GM21526 (cell line): Measurements from ENCODE around the gene ELF1.
"Not testable (repeated sequence)": the region's sequence is repeated elsewhere in the genome, so short reads cannot be mapped to it uniquely, and the experiment has no call there.

Source experiments
- ATAC-seq: cut with Tn5 transposase; IDR thresholded peaks from one replicate; pipeline ENCODE4 v1.9.1; 2021; ENCODE audit warnings: moderate library complexity; ENCODE audit not compliant: unreplicated experiment, low FRiP score

The ELF1 gene

DNA sequence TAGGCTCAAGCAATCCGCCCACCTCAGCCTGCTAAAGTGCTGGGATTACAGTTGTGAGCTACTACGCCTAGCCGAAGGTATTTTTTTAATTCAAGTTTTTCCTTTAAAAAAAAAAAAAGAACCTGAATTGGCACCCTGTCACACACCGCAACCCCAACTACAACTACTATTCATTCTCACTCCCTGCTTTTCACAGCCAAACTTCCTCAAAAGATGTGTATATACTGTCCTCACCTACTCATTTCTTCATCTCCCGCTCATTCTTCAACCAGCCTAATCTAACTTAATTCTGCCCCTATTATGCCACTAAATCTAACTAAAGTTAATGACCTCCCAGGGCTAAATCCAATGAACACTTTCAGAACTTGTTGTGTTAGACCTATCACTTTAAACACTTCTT lies 29.5 kb upstream of the ELF1 start:
- no peak for ATAC-seq

DNA sequence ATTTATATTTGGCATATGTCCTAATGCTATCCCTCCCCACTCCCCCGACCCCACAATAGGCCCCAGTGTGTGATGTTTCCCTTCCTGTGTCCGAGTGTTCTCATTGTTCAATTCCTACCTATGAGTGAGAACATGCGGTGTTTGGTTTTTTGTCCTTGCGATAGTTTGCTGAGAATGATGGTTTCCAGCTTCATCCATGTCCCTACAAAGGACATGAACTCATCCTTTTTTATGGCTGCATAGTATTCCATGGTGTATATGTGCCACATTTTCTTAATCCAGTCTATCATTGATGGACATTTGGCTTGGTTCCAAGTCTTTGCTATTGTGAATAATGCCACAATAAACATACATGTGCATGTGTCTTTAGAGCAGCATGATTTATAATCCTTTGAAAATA lies 23.3 kb upstream of the ELF1 start:
- not testable (repeated sequence) for ATAC-seq

DNA sequence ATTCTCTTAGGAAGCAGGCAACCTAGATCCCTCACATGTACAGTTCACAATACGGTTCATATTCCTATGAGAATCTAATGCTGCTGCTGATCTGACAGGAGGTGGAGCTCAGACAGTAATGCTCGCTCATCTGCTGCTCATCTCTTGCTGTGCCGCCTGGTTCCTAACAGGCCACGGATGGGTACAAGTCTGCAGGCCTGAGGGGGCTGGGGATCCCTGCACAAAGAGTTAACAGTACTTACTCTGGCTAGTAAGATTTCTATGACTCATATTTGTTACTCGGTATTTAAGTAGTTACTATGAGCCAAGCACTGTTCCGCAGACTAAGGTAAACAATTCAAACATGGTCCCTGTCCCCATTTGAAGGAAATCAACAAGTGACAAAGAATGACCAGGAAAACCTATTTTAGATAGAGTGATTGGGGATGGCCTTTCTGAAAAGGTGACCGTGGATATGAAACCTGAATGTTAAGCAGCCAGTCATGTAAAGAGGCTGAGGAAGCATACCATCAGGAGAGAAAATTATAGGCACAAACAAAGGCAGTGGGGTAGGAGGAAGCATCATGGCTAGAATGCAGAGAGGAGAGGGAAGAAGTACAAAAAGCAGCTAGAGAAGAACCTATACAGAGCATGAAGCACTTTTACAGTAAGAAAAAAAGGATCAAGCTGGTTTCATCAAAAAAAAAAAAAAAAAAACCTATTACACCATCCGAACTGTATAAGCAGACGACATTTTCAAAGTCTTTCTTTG lies 21.6 kb upstream of the ELF1 start:
- ATAC-seq, result no peak

DNA sequence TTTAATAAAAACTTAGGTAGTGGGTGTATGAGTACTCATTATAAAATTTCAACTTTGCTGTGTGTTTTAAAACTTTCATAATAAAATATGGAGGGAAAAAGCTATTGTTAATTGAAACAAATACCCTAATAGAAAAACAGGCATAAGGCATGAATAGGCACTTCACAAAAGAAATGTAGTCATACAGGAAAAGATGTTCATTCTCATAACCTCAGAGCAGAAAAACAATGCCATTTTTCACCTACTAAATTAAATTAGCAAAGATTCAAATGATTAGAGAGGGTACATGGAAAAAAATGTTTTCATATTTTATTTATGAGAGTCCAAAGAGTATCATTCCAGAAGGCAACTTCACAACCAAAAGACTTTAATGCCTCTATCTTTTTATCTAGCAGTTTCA lies 20.6 kb upstream of the ELF1 start:
- no peak for ATAC-seq

DNA sequence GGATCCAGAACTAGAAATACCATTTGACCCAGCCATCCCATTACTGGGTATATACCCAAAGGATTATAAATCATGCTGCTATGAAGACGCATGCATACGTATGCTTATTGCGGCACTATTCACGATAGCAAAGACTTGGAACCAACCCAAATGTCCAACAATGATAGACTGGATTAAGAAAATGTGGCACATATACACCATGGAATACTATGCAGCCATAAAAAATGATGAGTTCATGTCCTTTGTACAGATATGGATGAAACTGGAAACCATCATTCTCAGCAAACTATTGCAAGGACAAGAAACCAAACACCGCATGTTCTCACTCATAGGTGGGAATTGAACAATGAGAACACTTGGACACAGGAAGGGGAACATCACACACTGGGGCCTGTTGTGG lies 17.4 kb upstream of the ELF1 start:
- not testable (repeated sequence) for ATAC-seq

DNA sequence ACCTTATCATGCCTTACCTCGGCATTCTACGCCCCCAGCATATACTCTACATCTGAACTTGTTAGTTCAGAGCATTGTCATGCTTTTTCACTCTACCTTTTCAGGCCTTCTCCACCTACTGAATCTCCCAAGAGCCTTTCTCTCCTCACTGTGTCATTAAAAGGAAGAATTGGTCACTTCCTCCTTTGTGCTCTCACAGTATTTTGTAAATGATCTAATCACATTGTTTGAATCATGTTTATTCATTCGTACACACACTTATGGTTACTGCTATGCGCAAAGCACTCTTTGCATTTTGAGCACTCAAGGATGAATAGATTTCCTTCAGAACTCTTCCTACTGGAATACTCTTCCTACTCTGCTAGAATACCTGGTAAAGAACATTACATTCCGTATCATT lies 15.8 kb upstream of the ELF1 start:
- no peak for ATAC-seq

DNA sequence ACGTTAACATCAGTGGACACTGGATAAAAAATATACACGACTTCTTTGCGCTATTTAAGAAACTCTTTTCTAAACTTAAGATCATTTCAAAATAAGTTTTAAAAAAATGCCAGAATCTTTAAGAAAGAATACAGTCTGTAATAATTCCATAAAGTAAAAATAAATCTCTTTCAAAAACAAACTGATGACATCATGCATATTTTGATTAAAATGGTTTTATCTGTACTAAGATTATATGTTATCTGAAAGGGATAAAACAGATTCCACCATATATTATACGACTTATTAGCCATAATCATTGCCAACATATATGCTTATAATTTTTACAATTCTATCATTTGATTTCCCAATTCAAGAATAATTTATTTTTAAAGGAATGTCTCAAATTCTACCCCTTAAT lies 15.3 kb upstream of the ELF1 start:
- no peak for ATAC-seq

DNA sequence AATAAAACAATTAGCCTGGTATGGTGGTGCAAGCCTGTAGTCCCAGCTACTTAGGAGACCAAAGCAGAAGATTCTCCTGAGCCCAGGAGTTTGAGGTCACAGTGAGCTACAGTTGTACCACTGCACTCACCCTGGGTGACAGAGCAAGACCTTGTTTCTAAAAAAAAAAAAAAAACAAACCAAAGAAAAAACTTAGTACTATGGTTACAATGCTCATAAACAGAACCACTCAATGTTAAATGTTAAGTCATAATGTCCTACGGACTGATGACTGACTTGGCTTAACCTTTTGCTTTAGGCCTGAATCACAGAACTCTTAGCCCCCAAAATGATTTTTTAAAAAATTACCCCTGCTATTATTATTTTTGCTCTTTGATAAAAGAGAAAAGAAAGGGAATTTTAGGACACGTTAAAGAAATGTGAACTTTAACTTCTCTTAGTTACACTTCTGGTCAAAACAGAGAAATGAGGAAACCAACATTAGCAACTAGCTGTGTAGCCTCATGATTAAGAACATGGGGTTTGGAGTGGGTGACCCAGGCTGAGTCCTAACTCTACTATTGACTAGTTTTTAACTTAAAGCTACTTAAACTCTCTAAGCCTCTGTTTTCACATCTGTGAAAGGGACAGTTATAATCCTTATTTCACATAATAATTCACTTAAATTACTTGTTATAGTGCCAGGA lies 13.7 kb upstream of the ELF1 start:
- ATAC-seq, result no peak

DNA sequence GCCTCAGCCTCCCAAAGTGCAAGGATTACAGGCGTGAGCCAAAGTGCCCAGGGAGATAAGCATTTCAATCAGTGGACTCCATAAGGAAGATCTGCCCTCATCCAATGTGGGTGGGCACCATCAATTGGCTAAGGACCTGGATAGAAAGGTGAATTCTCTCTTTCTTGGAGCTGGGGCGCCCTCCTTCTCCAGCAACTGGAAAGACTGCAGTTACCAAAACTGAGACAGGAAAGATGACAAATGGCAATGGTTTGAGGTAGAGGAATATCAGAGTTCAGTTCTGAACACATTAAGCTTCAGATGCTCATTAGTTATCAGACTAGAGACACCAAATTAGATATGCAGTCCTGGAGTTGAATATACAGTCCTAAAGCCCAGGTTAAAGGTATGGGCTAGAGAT lies 10.5 kb upstream of the ELF1 start:
- no peak for ATAC-seq

DNA sequence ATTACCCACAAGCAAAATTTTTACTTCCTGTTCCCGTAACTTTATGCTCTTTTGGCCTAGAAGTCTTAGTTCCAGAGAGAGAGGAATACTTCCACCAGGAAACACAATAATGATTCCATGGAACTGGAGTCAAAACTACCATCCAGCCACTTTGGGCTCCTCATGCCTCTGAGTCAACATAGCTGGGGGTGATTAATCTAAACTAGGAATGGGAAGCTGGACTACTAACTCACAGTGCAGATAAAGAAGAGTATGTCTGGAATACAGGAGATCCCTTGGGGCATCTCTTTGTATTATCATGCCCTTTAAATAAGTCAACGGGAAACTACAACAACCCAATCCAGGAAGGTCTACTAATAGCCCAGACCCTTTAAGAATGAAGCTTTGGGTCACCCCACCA lies 8.9 kb upstream of the ELF1 start:
- ATAC-seq, result no peak

DNA sequence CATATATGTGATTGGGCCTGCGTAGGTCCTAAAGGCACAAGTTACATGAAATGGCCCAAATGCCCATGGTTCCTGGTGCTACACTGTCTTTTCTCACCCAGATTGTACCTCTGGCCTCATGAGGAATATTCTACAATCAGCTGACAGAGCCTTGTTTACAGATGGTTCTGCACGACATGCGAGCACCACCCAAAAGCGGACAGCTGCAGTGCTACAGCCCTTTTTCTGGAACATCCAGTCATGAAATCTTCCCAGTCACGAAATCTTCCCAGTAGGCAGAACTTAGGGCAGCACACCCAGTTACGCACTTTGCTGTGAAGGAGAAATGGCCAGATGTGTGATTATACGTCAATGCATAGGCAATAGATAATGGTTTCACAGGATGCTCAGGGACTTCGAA lies 7.7 kb upstream of the ELF1 start:
- no peak for ATAC-seq

DNA sequence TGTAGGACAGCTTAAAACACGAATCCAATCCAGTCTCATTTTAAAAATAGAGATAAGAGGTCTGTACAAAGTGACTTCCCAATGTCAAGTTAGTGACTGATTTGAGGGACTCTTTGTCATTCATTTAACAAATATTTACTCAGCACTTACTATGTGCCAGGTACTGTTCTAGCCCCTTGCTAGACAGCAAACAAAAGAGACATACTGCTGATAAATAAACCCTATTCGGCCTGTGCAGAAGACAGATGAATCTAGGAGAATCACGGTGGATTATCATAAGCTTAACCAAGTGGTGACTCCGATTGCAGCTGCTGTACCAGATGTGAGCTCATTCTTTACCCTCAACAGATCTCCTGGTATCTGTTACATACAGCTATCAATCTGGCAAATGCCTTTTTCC lies 6.4 kb upstream of the ELF1 start:
- ATAC-seq, result no peak

DNA sequence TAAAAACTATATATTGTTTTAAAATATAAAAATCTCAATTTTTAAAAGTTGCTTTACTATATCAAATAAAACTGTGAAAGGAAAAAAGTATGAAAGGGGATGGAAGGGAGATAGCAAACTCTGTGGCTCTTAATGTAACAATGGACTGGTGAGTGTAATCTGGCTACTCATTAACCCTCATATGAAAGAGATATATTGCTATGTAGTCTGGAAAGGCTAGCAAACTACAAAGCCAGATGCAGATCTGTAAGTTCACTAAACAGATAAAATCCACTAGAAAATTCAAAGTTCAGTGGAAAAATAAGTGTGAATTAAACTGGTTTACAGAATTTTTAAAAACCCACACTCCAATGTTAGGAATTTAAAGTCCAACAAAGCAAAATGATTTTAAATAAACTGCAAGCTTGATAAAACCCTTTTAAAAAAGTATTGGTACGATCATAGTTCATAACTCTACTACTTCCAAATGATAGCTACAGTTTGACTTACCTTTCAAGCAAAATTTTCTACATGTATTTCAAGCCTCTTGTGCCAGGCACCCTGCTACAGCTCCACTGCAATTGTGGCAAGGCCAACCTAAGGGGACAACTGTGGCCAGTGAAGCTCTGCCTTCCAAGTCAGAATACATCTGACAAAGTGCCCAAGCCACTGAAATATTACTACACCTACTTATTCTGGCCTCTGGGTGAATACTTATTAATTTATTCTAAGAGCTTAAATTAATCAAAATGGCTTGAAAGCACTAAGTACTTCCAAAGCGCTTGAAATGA lies 647 bp upstream of the ELF1 start:
- no peak for ATAC-seq

DNA sequence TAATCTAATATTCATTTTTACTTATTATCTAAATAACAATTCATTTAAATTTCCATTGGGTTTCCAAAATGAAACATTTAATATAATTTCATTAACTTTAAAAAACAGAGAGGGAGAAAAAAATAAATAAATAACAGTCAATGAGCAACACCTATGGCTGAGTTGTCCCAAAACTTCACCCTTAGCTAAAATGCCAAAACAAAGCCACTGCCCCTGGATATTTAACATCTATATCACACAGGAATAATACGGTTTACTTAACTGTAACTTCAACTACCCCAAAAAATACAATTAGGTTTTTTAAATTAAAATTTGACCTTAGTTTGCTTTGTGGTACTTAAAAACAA lies 541 bp downstream of the ELF1 start:
- ATAC-seq, result no peak

DNA sequence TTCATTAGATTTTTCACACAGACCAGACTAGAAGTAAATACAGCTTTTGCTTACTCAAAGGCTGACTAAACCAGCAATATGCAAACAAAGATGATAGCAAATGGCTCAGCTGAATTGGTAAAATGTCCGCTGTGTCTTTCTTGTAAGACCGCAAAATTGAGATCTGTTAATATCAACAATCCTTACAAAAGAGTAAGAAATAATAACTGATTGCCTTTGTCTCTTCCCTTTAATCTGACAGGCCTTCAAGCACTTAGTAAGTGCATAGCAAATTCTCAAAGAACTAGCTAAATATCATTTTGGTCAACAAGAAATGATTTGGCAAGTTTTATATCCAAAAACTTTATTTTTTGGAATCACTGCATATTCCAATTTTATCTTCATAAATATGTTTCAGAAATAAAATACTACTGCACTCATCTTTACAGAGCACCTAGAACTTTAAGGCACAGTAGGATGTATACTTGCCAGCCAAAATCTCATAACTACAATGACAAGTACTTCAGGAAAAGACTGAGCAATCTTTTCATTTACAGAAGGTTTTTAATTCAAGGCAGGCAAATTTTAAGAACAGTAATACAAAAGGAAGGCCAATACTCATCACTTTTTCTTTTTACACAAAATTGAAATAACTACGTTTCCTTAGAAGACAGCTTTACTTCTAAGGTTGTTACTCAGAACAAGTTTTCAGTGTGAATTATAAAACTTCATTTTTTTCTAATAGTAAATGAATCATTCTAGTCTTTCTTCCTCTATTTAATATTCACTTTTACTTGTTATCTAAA lies 1.1 kb downstream of the ELF1 start:
- no peak for ATAC-seq

DNA sequence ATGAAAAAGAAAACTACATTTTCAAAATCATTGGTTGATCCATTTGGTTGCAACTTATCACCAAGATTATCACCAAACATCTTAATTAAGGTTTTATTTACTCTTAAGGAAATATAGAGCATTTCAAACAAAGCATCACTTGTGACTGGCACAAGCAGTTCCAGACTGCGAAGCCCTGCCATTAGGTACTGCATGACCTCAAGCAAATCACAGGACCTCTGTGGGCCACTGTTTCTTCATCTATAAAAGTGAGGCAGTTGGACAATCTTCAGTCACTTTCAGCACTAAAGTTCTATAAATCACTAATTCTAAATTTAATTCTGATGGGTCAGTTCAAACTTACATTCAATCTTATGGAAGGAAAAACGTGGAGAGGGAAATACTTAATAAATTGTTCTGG lies 2.0 kb downstream of the ELF1 start:
- ATAC-seq, result no peak

DNA sequence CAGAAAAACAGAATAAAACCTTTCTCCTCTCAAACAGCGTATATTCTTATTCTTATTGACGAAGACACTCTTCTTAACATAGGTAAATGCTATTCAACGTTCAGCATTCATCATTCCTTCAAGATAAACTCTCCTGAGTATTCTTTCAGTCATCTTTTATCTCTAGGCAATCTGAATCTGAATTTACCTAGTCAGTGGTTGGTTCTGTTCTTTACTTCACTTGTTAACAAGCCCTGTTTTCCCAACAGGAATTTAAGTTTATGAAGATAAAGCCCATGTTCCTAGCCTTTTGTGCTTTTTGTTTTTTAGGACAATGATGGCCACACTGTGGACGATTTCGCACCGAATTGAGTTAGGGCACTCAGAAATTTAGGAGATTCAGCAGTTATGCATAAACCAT lies 3.2 kb downstream of the ELF1 start:
- ATAC-seq, result no peak

DNA sequence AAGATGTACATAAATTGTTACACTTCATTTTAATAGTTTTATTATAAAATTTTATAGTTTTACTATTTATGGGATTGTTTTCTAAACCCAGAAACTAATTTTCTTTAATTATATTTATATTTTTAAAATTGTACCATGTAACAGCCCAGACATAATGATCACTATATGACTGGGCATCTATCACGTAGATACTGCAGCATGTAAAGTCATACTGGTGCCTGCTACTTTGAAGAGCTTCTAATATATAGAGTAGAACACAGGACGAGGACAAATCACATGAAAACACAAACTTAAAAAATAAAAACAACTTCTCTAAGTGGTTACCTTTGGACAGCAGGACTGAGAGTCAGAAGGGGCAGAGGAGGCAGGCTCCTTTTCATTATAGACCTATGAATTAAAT lies 5.3 kb downstream of the ELF1 start:
- ATAC-seq, result no peak

DNA sequence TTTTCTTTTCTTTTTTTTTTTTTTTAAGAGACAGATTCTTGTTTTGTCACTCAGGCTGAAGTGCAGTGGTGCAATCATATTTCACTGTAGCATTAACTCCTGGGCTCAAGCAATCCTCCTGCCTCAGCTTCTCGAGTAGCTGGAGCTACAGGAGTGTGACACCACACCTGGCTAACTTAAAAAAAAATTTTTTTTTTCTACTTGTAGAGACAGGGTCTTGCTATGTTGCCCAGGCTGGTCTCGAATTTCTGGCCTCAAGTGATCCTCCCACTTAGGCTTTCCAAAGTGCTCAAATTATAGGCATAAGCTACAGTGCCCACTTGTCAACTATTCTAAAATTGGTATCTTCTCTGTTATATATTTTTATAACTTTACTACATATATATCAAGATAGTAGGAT lies 6.6 kb downstream of the ELF1 start:
- no peak for ATAC-seq

DNA sequence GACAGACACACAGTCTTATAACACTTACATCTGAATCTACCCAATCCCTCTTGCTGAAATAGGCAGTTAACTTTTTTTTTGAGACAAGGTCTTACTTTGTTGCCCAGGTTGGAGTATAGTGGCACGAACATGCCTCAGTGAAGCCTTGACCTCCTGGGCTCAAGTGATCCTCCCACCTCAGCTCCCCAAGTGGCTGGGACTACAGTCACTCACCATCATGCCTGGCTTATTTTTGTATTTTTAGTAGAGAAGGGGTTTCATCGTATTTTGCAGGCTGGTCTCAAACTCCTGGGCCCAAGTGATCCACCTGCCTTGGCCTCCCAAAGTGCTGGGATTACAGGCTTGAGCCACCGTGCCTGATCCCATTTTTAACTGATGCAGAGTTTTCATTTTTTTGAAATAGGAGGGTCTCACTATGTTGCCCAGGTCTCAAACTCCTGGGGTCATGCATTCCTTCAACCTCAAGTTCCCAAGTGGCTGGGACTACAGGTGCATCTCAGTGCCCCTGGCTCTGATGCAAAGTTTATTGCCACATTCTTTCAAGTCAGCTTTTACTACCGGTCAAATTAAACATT lies 7.6 kb downstream of the ELF1 start:
- no peak for ATAC-seq
